Spinal cord (tissue), 10 donors: ENCODE measurements around the gene SEMA3F. TPM values are rescaled to one million over a fixed set of nuclear protein-coding genes. Genes with fewer than 3 reads are reported as not detected.

Source experiments
- DNase-seq, 6 donors: peaks; one replicate each; pipeline versions ENCODE4 v3.0.0 to v3.0.0-alpha.2; 2013 to 2015; ENCODE audit warnings: low spot score in 6 of 6, low read depth in 4 of 6
- H3K27ac ChIP-seq: one replicate; pipeline ENCODE4 v1.5.1; 2013; ENCODE audit warnings: low read depth, low read length, control low read depth
- H3K27me3 ChIP-seq: one replicate; pipeline ENCODE4 v1.6.1; 2013; ENCODE audit warnings: low read length; ENCODE audit not compliant: control insufficient read depth, insufficient read depth
- H3K36me3 ChIP-seq: one replicate; pipeline ENCODE4 v1.6.1; 2013; ENCODE audit warnings: low read length; ENCODE audit not compliant: control insufficient read depth, insufficient read depth
- H3K4me1 ChIP-seq: one replicate; pipeline ENCODE4 v1.6.1; 2013; ENCODE audit warnings: low read length; ENCODE audit not compliant: control insufficient read depth, insufficient read depth
- H3K4me3 ChIP-seq: one replicate; pipeline ENCODE4 v1.5.1; 2013; ENCODE audit warnings: low read depth, low read length, control low read depth
- H3K9me3 ChIP-seq: one replicate; pipeline ENCODE4 v1.6.1; 2013; ENCODE audit warnings: low read length; ENCODE audit not compliant: control insufficient read depth, insufficient read depth
- WGBS: methylation state at CpG from one replicate; pipeline ENCODE4 v1.1.5; 2013; ENCODE audit warnings: missing lambda C conversion rate; ENCODE audit not compliant: insufficient coverage; 5-methylcytosine and 5-hydroxymethylcytosine counted together
- polyA plus RNA-seq, 2 donors: library from polyadenylated mRNA; unstranded; fragments of 120-200 nt; gene quantifications; one replicate each; pipeline ENCODE4 v1.2.1, GENCODE V29; 2013; ENCODE audit not compliant: insufficient read length in 2 of 2
- total RNA-seq, 2 donors: library from RNA; depleted of rRNA in 1 of 2; stranded (reverse); fragments of 120-200 nt in 1 of 2; fragments of >200 nt in 1 of 2; gene quantifications; one replicate each; pipeline versions ENCODE4 v1.2.3 to v1.2.4, GENCODE V29; 2013 to 2014
- donor health status: healthy.

Gene SEMA3F
- total and polyA plus RNA-seq, 4 donors = 9.1 to 21.8 (median 14.2) TPM

DNA sequence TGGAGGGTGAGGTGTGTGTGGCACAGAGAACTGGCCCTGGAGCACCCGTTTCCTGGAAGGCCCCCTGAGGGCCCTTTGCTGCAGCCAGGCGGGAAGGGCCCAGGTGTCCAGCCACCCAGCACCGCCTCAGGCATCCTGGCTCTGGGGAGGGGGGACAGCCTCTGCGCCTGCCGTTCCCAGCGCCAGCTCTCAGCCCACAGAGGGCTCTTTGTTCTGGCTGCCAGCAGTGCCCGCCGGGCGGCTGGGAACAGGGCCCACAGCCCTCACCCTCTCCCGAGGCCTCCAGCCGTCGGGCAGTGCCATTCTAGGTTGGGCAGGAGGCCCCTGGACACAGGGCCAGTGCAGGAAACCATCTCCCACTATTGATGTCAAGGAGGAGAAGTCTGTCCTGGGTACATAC lies 58.2 kb downstream of the SEMA3F start:
- H3K9me3 ChIP-seq = no peaks in the 10 kb centered on the region
- peak in 4 of 6 donors; percentile 31 to 91 (median 77) for DNase-seq
- H3K4me3 ChIP-seq = no peak overlapping the region
- H3K4me1 ChIP-seq = peaks cover 60% of the 10 kb centered on the region
- 26% methylated on average over 12 of the region's 12 CpGs for WGBS
- H3K36me3 ChIP-seq = peaks cover 44% of the 10 kb centered on the region
- H3K27me3 ChIP-seq = no peaks in the 10 kb centered on the region
- H3K27ac ChIP-seq = peak overlapping the region; percentile 84

DNA sequence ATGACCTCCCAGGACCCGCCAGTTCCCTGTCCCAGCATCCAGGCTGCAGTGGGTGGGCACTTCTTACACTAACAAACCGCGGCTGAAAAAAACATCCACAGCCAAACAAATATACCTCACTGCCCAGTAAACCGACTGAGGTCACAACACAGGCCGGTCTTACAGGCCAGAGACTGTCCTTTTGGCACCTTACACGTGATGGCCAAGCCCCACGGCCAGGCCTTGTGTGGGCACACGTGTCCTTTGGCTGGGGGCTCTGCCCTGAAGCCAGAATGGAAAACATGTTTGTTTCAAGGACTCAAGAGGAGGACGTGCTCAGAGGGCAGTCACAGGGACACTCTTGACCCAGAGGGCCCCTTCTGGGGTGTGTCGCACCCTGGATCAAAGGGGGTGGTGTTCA lies 59.7 kb downstream of the SEMA3F start:
- H3K36me3 ChIP-seq = peaks cover 55% of the 10 kb centered on the region
- no peak for DNase-seq
- WGBS = 81% methylated on average over 10 of the region's 10 CpGs
- no peak overlapping the region for H3K4me3 ChIP-seq
- no peaks in the 10 kb centered on the region for H3K9me3 ChIP-seq
- H3K4me1 ChIP-seq = peaks cover 54% of the 10 kb centered on the region
- no peaks in the 10 kb centered on the region for H3K27me3 ChIP-seq
- no peak overlapping the region for H3K27ac ChIP-seq

DNA sequence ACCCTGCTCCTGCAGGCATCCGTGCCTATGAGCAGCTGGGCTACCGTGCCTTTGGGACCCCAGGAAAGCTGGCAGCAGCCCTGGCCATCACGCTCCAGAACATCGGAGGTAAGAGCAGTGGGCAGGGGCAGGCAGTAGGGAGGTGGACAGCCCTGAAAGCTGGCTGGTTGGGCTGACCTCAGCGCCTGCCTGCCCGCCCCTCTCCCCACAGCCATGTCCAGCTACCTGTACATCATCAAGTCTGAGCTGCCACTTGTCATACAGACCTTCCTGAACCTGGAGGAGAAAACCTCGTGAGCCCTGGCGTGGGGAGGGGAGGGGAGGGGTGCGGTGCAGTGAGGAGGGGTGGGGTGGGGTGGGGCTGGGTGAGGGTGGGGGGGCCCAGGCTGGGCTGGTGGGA lies 60.4 kb downstream of the SEMA3F start:
- Histone ChIP-seq H3K36me3 (peaks cover 62% of the 10 kb centered on the region), H3K27ac (no peak overlapping the region), H3K27me3 (no peaks in the 10 kb centered on the region), H3K9me3 (no peaks in the 10 kb centered on the region), H3K4me3 (no peak overlapping the region), H3K4me1 (peaks cover 56% of the 10 kb centered on the region)
- 61% methylated on average over 4 of the region's 9 CpGs for WGBS
- DNase-seq = no peak

DNA sequence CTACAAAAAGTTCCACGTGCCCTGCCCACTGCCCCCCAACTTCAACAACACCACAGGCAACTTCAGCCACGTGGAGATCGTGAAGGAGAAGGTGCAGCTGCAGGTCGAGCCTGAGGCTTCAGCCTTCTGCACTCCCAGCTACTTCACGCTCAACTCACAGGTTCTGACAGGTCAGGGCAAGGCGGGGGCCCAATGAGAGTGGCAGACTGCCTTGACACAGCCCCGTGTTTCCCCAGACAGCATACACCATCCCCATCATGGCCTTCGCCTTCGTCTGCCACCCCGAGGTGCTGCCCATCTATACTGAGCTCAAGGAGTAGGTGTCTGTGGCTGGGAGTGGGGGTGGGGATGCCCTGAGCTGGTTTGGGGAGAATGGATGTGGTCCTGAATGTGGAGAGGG lies 62.6 kb downstream of the SEMA3F start:
- Histone ChIP-seq H3K9me3 (no peaks in the 10 kb centered on the region), H3K27me3 (no peaks in the 10 kb centered on the region), H3K4me3 (no peak overlapping the region), H3K4me1 (peaks cover 57% of the 10 kb centered on the region), H3K36me3 (peaks cover 61% of the 10 kb centered on the region), H3K27ac (no peak overlapping the region)
- whole genome bisulfite sequencing = 79% methylated on average over 6 of the region's 10 CpGs
- DNase-seq = no peak

DNA sequence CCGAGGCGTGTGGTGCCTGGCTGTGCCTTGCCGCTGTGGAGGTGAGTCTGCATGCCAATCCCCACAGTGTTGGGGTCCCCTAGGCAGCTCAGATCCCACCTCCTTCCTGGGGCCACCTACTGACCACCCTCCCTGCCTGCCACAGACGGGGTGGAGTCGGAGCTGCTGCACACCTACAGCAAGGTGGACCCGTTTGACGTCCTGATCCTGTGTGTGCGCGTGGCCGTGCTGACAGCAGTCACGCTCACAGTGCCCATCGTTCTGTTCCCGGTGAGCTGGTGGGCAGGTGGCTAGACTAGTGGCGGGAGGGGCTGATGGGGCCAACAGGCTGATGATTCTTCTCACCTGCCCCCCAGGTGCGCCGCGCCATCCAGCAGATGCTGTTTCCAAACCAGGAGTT lies 63.3 kb downstream of the SEMA3F start:
- Histone ChIP-seq H3K27ac (no peak overlapping the region), H3K27me3 (no peaks in the 10 kb centered on the region), H3K4me1 (peaks cover 50% of the 10 kb centered on the region), H3K36me3 (peaks cover 58% of the 10 kb centered on the region), H3K4me3 (no peak overlapping the region), H3K9me3 (no peaks in the 10 kb centered on the region)
- 94% methylated on average over 17 of the region's 17 CpGs for WGBS
- no peak for DNase-seq

DNA sequence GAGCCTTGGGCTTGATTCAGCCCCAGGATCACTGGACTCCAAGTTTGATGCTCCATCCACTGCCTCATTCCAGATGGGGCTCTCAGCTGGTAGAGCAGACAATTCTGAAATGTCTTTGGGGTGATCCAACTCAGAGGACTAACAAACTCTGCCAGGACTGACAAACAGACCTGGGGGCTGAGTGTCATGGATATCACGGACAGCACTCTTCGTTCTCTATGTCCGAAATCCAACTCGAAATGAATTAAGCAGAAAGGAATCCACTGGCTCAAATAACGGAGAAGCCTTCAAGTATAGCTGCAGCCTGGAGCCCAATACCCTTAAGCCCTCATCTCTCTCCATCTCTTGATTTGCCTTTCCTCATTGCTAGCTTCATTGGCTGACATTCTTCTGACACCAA lies 64.2 kb downstream of the SEMA3F start:
- H3K9me3 ChIP-seq = no peaks in the 10 kb centered on the region
- no peak overlapping the region for H3K4me3 ChIP-seq
- 95% methylated on average over 5 of the region's 5 CpGs for WGBS
- H3K27me3 ChIP-seq = no peaks in the 10 kb centered on the region
- no peak for DNase-seq
- peaks cover 41% of the 10 kb centered on the region for H3K4me1 ChIP-seq
- peaks cover 52% of the 10 kb centered on the region for H3K36me3 ChIP-seq
- no peak overlapping the region for H3K27ac ChIP-seq

DNA sequence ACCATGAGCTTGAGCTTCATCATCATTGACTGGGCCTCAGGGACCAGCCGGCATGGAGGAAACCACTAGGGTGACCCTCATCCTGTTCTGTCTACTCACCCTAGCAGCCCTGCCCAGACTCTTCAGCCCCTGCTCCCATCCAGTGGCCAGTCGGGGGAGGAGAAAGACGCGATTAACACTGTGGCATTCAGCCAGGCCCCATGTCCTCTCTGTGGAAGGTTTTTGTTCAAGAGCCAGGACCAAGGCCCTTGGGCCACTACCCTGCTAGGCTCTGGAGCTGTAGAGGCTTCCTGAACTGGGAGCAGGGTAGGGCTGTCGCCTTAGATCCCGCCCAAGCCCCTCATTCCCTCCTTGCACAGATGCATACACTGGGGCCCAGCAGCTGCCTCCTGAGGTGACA lies 65.0 kb downstream of the SEMA3F start:
- peaks cover 33% of the 10 kb centered on the region for H3K4me1 ChIP-seq
- peak overlapping the region; percentile 61 for H3K27ac ChIP-seq
- no peak overlapping the region for H3K4me3 ChIP-seq
- peaks cover 47% of the 10 kb centered on the region for H3K36me3 ChIP-seq
- WGBS = 59% methylated on average over 6 of the region's 6 CpGs
- no peaks in the 10 kb centered on the region for H3K9me3 ChIP-seq
- no peaks in the 10 kb centered on the region for H3K27me3 ChIP-seq
- DNase-seq = peak in 2 of 6 donors; percentile 20 to 52

DNA sequence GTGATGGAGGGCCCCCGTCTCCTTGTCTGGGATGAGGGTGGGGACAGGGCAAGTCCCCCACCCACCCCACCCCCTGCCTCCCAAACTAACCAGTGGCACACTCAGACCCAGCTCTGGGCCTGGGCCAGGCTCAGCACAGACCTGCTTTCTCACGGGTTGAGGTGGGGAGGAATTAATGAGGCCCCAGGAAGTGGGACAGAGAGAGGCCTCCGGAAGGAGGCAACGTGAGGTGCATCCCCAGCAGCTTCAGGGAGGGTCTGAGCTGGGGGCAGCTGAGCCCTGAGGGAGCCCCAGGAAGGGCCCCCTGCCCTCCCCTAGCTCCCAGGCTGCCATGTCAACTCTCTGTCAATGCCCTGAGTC lies 65.9 kb downstream of the SEMA3F start:
- H3K4me3 ChIP-seq = no peak overlapping the region
- H3K27ac ChIP-seq = peak overlapping the region; percentile 80
- no peaks in the 10 kb centered on the region for H3K27me3 ChIP-seq
- no peaks in the 10 kb centered on the region for H3K9me3 ChIP-seq
- peak in 2 of 6 donors; percentile 56 to 68 for DNase-seq
- H3K4me1 ChIP-seq = peaks cover 36% of the 10 kb centered on the region
- 17% methylated on average over 3 of the region's 4 CpGs for WGBS
- H3K36me3 ChIP-seq = peaks cover 38% of the 10 kb centered on the region

DNA sequence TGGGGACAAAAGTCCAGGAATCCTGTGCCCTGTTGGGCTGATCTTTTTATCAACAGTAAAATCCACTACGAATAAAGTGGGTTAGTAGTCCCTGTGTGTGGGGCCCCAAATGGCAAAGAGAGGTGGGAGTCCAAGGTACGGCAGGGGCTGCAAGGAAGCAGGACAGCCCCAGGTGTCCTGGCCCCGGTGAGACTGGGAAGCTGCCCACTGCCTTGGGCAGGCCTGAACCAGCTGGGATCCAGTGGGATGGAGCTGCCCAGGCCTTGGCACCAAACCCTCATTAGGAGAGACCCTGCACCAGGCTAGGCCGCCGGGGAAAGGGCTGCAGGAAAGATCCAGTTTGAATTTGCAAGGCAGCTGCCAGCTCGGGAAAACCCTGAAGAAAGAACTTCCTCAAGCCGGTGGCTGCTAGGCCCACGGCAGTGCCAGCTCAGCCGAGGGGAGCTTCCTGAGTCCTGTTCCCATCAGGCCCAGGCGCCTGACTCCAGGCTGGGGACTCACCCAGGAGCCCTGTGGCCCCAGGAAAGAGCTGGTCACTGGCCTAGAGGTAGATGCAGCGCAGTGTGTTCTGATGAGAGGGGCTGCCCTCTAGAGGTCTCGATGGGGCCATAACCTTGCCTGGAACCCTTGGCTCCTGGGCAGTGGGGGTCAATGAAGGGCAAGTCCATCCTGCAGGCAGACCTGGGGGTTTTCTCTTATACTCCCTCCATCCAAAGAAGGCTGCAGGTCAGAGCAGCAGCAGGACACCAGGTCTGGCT lies 66.5 kb downstream of the SEMA3F start:
- DNase-seq = peak in 2 of 6 donors; percentile 18 to 63
- peaks cover 42% of the 10 kb centered on the region for H3K4me1 ChIP-seq
- H3K27me3 ChIP-seq = no peaks in the 10 kb centered on the region
- H3K4me3 ChIP-seq = no peak overlapping the region
- H3K36me3 ChIP-seq = peaks cover 33% of the 10 kb centered on the region
- no peaks in the 10 kb centered on the region for H3K9me3 ChIP-seq
- H3K27ac ChIP-seq = peak overlapping the region; percentile 80
- WGBS = 35% methylated on average over 11 of the region's 12 CpGs

DNA sequence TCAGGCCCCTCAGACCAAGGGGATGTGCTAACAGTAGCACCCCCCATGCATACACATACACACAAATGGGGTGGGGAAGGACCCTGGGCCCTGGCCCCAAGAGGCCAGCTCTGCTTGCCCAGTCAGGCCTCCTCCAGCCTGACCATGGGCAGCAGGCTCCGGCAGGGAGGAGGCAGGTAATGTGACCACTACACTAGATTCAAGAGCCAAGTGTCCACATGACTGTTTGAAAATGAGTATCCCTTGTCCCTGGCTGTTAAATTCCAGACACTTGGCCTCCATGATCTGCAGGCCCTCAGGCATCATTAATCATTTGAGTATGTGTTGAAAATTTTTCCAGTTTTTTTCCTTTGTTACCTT lies 67.0 kb downstream of the SEMA3F start:
- DNase-seq = no peak
- 90% methylated on average over 1 of the region's 1 CpG for WGBS
- Histone ChIP-seq H3K27ac (peak overlapping the region; percentile 80), H3K27me3 (no peaks in the 10 kb centered on the region), H3K36me3 (peaks cover 31% of the 10 kb centered on the region), H3K9me3 (no peaks in the 10 kb centered on the region), H3K4me1 (peaks cover 47% of the 10 kb centered on the region), H3K4me3 (no peak overlapping the region)
